ENCODE data around the gene GPR155.

DNA sequence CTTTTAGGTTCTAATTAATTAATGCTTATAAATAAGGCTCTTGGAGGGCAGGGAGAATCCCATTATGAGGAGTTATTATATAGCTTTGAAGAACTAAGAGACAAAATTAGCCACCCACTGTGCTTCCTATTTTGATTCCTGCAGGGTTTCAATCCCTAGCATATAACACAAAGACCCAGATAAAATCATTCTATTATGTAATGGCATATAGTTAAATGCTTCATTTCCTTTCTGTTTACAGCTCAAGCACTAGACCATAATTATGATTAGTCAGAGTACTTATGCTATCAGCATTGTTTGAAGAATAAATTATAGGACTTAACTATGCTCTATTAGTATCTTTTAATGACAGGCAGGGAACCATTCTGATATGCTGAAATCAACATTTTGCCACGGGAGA lies 9.1 kb downstream of the GPR155 start:
- TF ChIP-seq, protein P1, sequence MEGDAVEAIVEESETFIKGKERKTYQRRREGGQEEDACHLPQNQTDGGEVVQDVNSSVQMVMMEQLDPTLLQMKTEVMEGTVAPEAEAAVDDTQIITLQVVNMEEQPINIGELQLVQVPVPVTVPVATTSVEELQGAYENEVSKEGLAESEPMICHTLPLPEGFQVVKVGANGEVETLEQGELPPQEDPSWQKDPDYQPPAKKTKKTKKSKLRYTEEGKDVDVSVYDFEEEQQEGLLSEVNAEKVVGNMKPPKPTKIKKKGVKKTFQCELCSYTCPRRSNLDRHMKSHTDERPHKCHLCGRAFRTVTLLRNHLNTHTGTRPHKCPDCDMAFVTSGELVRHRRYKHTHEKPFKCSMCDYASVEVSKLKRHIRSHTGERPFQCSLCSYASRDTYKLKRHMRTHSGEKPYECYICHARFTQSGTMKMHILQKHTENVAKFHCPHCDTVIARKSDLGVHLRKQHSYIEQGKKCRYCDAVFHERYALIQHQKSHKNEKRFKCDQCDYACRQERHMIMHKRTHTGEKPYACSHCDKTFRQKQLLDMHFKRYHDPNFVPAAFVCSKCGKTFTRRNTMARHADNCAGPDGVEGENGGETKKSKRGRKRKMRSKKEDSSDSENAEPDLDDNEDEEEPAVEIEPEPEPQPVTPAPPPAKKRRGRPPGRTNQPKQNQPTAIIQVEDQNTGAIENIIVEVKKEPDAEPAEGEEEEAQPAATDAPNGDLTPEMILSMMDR (IDR thresholded peaks at IDR 0.05), result no peak
- TF ChIP-seq EZH2phosphoT487 (IDR thresholded peaks at IDR 0.05) (no peak), EZH2 (IDR thresholded peaks at IDR 0.05) (no peak)

Data from neural progenitor cell (in vitro differentiated cells).